Activated T-helper 17 cell treated with anti-CD3 and anti-CD28 coated beads, Interleukin-2, amount 50 U/mL, for 72 hours (primary cell): ENCODE measurements around the gene TBX2. TPM values are rescaled to one million over a fixed set of nuclear protein-coding genes. Genes with fewer than 3 reads are reported as not detected.
"Not testable (repeated sequence)": the region's sequence is repeated elsewhere in the genome, so short reads cannot be mapped to it uniquely, and the experiment has no call there.

Experiments
- ATAC-seq: fragments of 150-1000 bp; cut with Tn5 transposase; replicated peaks from 2 replicates; pipeline ENCODE4 v1.10.0; 2021; ENCODE audit warnings: mild to moderate bottlenecking, moderate library complexity
- H3K27ac Mint-ChIP-seq: one replicate; pipeline ENCODE4 v1.8.0; 2022; ENCODE audit warnings: mixed read lengths
- H3K27me3 Mint-ChIP-seq: one replicate; pipeline ENCODE4 v1.8.0; 2022; ENCODE audit warnings: mixed read lengths
- H3K36me3 Mint-ChIP-seq: one replicate; pipeline ENCODE4 v1.8.0; 2022; ENCODE audit warnings: low read depth, mild to moderate bottlenecking, mixed read lengths
- H3K4me1 Mint-ChIP-seq: one replicate; pipeline ENCODE4 v1.8.0; 2022; ENCODE audit warnings: mixed read lengths
- H3K4me3 Mint-ChIP-seq: one replicate; pipeline ENCODE4 v1.8.0; 2022; ENCODE audit warnings: mild to moderate bottlenecking, mixed read lengths
- H3K9me3 Mint-ChIP-seq: one replicate; pipeline ENCODE4 v1.8.0; 2022; ENCODE audit warnings: mixed read lengths
- total RNA-seq, 2 donors: library from RNA; stranded (reverse); gene quantifications; one replicate each; pipeline ENCODE4 v1.2.3, GENCODE V29; 2022

TBX2 gene
- total RNA-seq, 2 donors from 2014 or later, result not detected

- peaks cover 29% of the 10 kb centered on the region for H3K27me3 Mint-ChIP-seq
- no peak for ATAC-seq
- no peaks in the 10 kb centered on the region for H3K9me3 Mint-ChIP-seq
- H3K36me3 Mint-ChIP-seq, result no peaks in the 10 kb centered on the region
- no peaks in the 10 kb centered on the region for H3K4me1 Mint-ChIP-seq
- no peak overlapping the region for H3K4me3 Mint-ChIP-seq
- no peak overlapping the region for H3K27ac Mint-ChIP-seq
Measured at GRCh38 chr17:61429274-61429673, 29.6 kb downstream of the TBX2 start.

GRCh38 chr17:61429831-61430230 lies 30.2 kb downstream of the TBX2 start:
- H3K27ac Mint-ChIP-seq, H3K9me3 Mint-ChIP-seq, H3K36me3 Mint-ChIP-seq, H3K4me3 Mint-ChIP-seq, ATAC-seq, H3K4me1 Mint-ChIP-seq: not testable (repeated sequence)
- peaks cover 29% of the 10 kb centered on the region for H3K27me3 Mint-ChIP-seq

GRCh38 chr17:61431594-61432311 lies 32.1 kb downstream of the TBX2 start:
- Mint-ChIP-seq H3K27ac (no peak overlapping the region), H3K4me3 (no peak overlapping the region), H3K4me1 (no peaks in the 10 kb centered on the region), H3K27me3 (peaks cover 31% of the 10 kb centered on the region), H3K36me3 (no peaks in the 10 kb centered on the region), H3K9me3 (no peaks in the 10 kb centered on the region)
- no peak for ATAC-seq

- H3K9me3 Mint-ChIP-seq, result peaks cover 12% of the 10 kb centered on the region
- H3K4me3 Mint-ChIP-seq, result no peak overlapping the region
- no peaks in the 10 kb centered on the region for H3K4me1 Mint-ChIP-seq
- H3K27ac Mint-ChIP-seq, result no peak overlapping the region
- no peak for ATAC-seq
- H3K27me3 Mint-ChIP-seq, result peaks cover 47% of the 10 kb centered on the region
- H3K36me3 Mint-ChIP-seq, result no peaks in the 10 kb centered on the region
Measured at GRCh38 chr17:61436273-61436672, 36.6 kb downstream of the TBX2 start.

- Mint-ChIP-seq H3K27ac (no peak overlapping the region), H3K36me3 (no peaks in the 10 kb centered on the region), H3K27me3 (peaks cover 47% of the 10 kb centered on the region), H3K4me1 (no peaks in the 10 kb centered on the region), H3K4me3 (no peak overlapping the region), H3K9me3 (peaks cover 12% of the 10 kb centered on the region)
- no peak for ATAC-seq
Measured at GRCh38 chr17:61436995-61437704, 37.5 kb downstream of the TBX2 start.

- H3K4me3 Mint-ChIP-seq, result no peak overlapping the region
- ATAC-seq, result peak; percentile 83
- H3K9me3 Mint-ChIP-seq, result peaks cover 12% of the 10 kb centered on the region
- peaks cover 51% of the 10 kb centered on the region for H3K27me3 Mint-ChIP-seq
- H3K36me3 Mint-ChIP-seq, result no peaks in the 10 kb centered on the region
- H3K4me1 Mint-ChIP-seq, result no peaks in the 10 kb centered on the region
- no peak overlapping the region for H3K27ac Mint-ChIP-seq
Measured at GRCh38 chr17:61440697-61441096, 41.1 kb downstream of the TBX2 start.

- H3K4me3 Mint-ChIP-seq, H3K36me3 Mint-ChIP-seq, H3K4me1 Mint-ChIP-seq, ATAC-seq, H3K27ac Mint-ChIP-seq: not testable (repeated sequence)
- peaks cover 12% of the 10 kb centered on the region for H3K9me3 Mint-ChIP-seq
- H3K27me3 Mint-ChIP-seq, result peaks cover 50% of the 10 kb centered on the region
Measured at GRCh38 chr17:61441507-61441906, 41.9 kb downstream of the TBX2 start.

- H3K9me3 Mint-ChIP-seq, result peaks cover 7% of the 10 kb centered on the region
- ATAC-seq, result no peak
- no peak overlapping the region for H3K4me3 Mint-ChIP-seq
- no peak overlapping the region for H3K27ac Mint-ChIP-seq
- no peaks in the 10 kb centered on the region for H3K36me3 Mint-ChIP-seq
- H3K4me1 Mint-ChIP-seq, result no peaks in the 10 kb centered on the region
- H3K27me3 Mint-ChIP-seq, result peaks cover 45% of the 10 kb centered on the region
Measured at GRCh38 chr17:61442136-61442775, 42.6 kb downstream of the TBX2 start.

GRCh38 chr17:61442878-61443474 lies 43.3 kb downstream of the TBX2 start:
- H3K9me3 Mint-ChIP-seq, result peaks cover 3% of the 10 kb centered on the region
- H3K36me3 Mint-ChIP-seq, result no peaks in the 10 kb centered on the region
- no peak overlapping the region for H3K4me3 Mint-ChIP-seq
- no peak for ATAC-seq
- H3K27me3 Mint-ChIP-seq, result peaks cover 42% of the 10 kb centered on the region
- no peak overlapping the region for H3K27ac Mint-ChIP-seq
- no peaks in the 10 kb centered on the region for H3K4me1 Mint-ChIP-seq

- H3K27me3 Mint-ChIP-seq, result peaks cover 44% of the 10 kb centered on the region
Measured at GRCh38 chr17:61443475-61443882, 43.8 kb downstream of the TBX2 start.

GRCh38 chr17:61444075-61444474 lies 44.4 kb downstream of the TBX2 start:
- H3K27me3 Mint-ChIP-seq, result peaks cover 43% of the 10 kb centered on the region
- no peak for ATAC-seq
- peaks cover 1% of the 10 kb centered on the region for H3K9me3 Mint-ChIP-seq
- no peaks in the 10 kb centered on the region for H3K36me3 Mint-ChIP-seq
- H3K4me3 Mint-ChIP-seq, result no peak overlapping the region
- no peak overlapping the region for H3K27ac Mint-ChIP-seq
- H3K4me1 Mint-ChIP-seq, result no peaks in the 10 kb centered on the region

More at GRCh38 chr17:61443475-61443882, 43.8 kb downstream of the TBX2 start:
- Mint-ChIP-seq H3K9me3 (peaks cover 3% of the 10 kb centered on the region), H3K4me1 (no peaks in the 10 kb centered on the region), H3K27ac (no peak overlapping the region), H3K4me3 (no peak overlapping the region), H3K36me3 (no peaks in the 10 kb centered on the region)
- ATAC-seq, result no peak

- H3K27ac Mint-ChIP-seq, result no peak overlapping the region
- no peaks in the 10 kb centered on the region for H3K4me1 Mint-ChIP-seq
- no peak overlapping the region for H3K4me3 Mint-ChIP-seq
- no peaks in the 10 kb centered on the region for H3K9me3 Mint-ChIP-seq
- ATAC-seq, result no peak
- peaks cover 43% of the 10 kb centered on the region for H3K27me3 Mint-ChIP-seq
- H3K36me3 Mint-ChIP-seq, result no peaks in the 10 kb centered on the region
Measured at GRCh38 chr17:61444831-61445230, 45.2 kb downstream of the TBX2 start.

- Mint-ChIP-seq H3K9me3 (no peaks in the 10 kb centered on the region), H3K27me3 (peaks cover 41% of the 10 kb centered on the region), H3K4me1 (no peaks in the 10 kb centered on the region), H3K27ac (no peak overlapping the region), H3K4me3 (no peak overlapping the region), H3K36me3 (no peaks in the 10 kb centered on the region)
- no peak for ATAC-seq
Measured at GRCh38 chr17:61447358-61447757, 47.7 kb downstream of the TBX2 start.

- Mint-ChIP-seq H3K4me3 (no peak overlapping the region), H3K4me1 (no peaks in the 10 kb centered on the region), H3K27me3 (peaks cover 47% of the 10 kb centered on the region), H3K27ac (no peak overlapping the region), H3K9me3 (no peaks in the 10 kb centered on the region), H3K36me3 (no peaks in the 10 kb centered on the region)
- ATAC-seq, result no peak
Measured at GRCh38 chr17:61448042-61448441, 48.4 kb downstream of the TBX2 start.
